GM20431 (cell line): ENCODE results near the gene E2F2.

ENCODE experiments used
- in situ Hi-C: fragments of 300-500 bp; cut with MseI, MboI; formaldehyde crosslinking; loops from one replicate; pipeline ENCODE4 v1.15.0; 2020; ENCODE audit warnings: low sequenced_read_pairs; ENCODE audit not compliant: unreplicated experiment

Gene E2F2

DNA sequence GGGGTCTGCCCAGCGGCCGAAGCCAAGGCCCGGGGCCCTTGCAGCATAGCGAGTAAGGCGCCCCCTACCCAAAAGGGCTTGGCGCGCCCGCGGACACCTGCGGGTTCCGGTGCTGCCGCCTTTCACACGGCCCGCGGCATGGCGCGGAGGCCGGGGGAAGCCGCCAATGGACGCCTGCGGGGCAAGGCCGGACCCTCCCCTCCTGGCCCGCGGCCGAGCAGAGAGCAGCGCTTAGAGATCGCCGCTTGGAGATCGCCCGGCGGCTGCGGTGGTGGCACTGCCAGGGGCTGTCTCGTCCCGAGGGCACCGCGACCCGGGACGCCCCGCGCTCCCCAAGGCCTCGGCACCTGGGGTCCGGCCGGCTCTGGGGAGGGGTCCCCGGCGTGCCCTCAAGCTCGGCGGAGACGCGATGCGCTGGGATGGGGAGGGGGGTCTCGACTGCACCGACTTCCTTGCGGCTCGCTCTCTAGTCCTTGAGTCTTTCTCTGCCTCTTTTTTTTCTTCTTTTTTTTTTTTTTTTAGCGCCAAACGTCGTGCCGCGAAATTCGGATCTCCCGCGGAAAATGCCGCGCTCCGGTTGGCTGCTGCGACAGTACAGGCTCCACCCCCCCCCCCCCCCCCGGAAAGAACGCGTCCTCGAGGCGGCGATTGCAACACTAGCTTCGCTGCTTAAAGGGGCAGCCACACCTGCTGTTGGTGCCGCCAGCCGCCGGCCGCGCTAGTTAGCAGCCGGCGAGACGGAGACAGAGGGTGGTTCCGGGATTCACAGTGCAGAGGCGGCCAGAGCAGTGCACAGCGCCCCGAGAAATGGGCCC lies at the start of gene E2F2:
TSS of gene E2F2 (minus strand) at position 487 of the 815 bp plus-strand sequence. CDS start at position 47, 440 bp downstream.
- in situ Hi-C loops, result no loop called here

- in situ Hi-C loops, result no loop called here
Observed at GRCh38 chr1:23578997-23579363, 47.9 kb upstream of the E2F2 start.

DNA sequence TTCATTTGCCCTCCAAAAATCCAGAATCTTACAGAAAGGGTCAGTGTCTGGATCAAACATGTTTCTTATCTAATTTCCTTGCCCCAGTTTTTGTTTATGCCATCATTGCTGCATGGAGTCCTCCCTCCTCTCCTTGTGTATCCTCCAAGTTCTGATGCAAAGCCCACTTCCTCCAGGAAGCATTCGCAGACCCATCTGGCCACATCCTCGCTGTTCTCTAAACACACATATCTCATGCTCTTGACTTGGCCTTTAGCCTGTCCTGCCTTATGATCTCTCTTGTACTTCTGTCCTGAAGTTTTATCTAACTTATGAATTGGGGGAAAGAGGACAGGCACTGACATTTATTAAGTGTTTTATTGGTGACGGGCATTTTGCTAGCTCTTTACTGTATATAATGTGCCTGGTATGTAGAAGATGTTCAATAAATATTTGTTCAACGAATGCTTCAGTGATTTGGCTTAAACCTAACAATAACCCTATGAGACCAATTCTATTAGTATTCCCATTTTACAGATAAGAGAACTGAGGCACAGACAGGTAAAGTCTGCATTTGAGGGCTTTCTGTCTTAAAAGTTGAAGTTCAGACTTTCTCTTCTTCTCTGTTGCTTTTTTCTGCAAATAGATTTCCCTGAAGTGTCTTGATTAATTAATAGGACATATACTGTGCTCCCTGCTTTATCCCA lies 47.4 kb upstream of the E2F2 start:
- in situ Hi-C loops, result no loop called here

DNA sequence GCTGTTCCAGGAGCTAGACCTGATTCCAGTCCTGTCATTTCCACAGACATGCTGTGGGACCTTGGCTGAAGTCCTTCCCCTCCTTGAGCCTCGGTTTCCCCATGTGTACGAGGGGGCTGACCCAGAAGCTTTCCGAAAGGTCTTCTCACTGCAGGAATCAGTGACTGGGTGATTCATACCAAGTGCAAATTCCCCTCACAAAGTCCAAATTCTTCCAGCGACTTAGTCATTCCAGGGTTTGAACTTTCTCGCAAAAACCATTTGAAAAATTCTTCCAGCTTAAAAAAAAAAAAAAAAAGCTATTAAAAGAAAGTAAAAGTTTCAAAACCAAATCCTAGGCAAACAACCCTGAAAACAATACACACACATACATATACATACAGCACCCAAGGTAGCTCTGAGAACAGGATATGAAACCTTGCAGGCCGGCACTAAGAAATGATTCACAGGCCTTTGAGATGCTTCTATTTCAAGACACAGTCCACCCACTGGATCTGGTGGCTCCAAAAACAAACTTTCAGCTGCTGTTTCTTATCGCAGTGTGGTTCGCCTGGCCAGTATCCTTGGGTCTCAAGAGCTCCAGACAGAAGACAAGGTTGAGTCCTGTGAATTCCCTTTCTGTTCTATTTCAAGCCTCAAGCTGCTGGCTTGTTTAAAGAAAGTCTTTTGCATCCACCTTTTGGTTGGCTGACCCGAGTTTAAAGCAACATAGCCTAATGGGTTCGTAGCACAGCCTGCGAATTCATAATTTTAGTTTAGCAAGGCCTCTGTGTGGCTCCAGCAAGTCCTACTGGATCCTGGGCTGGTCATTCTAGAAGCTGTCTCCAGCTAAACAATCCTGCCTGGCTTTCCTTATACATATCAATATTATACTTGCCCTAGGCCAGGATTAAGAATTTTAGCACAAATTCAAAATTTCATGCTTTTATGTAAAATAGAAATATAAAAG lies 46.3 kb upstream of the E2F2 start:
- in situ Hi-C loops, result no loop called here

- in situ Hi-C loops, result no loop called here
Observed at GRCh38 chr1:23576338-23577055, 45.5 kb upstream of the E2F2 start.

- in situ Hi-C loops, result no loop called here
Observed at GRCh38 chr1:23575226-23575810, 44.3 kb upstream of the E2F2 start.

DNA sequence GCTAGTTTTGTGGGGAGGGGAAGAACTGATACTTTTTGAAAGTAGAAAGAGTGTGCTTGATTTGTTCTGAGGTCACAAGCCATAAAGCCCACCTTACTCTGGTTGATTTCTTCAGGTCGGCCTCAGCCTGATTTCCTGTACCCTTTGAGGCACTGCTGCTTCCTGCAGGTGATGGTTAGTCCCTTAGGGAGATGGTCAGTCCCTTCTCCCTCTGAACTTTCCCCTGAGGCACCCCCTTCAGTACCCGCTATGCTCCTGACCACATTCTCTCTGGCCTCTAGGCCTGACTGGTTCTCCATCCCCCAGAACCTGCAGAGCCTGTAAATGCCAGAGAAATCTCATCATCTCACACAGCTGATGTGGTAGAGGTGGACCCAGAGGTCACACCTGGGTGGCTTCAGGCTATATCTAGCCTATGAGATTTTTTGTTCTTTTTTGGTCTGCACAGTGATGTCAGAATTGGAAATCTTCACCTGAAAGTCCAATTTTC lies 43.3 kb upstream of the E2F2 start:
- in situ Hi-C loops, result no loop called here

- in situ Hi-C loops, result no loop called here
Observed at GRCh38 chr1:23573574-23574182, 42.6 kb upstream of the E2F2 start.

DNA sequence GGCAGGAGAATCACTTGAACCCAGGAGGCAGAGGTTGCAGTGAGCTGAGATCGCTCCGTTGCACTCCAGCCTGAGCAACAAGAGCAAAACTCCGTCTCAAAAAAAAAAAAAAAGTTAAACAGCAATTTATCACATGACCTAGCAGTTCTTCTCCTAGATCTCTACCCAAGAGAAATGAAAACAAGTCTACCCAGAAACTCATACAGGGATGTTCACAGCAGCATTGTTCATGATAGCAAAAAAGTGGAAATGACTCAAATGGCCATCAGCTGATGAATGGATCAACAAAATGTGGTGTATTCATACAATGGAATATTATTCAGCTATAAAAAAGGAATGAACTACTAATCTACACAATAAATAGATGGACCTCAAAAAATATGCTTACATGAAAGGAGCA lies 40.4 kb upstream of the E2F2 start:
- in situ Hi-C loops, result no loop called here

- in situ Hi-C loops, result no loop called here
Observed at GRCh38 chr1:23570001-23570691, 39.1 kb upstream of the E2F2 start.

DNA sequence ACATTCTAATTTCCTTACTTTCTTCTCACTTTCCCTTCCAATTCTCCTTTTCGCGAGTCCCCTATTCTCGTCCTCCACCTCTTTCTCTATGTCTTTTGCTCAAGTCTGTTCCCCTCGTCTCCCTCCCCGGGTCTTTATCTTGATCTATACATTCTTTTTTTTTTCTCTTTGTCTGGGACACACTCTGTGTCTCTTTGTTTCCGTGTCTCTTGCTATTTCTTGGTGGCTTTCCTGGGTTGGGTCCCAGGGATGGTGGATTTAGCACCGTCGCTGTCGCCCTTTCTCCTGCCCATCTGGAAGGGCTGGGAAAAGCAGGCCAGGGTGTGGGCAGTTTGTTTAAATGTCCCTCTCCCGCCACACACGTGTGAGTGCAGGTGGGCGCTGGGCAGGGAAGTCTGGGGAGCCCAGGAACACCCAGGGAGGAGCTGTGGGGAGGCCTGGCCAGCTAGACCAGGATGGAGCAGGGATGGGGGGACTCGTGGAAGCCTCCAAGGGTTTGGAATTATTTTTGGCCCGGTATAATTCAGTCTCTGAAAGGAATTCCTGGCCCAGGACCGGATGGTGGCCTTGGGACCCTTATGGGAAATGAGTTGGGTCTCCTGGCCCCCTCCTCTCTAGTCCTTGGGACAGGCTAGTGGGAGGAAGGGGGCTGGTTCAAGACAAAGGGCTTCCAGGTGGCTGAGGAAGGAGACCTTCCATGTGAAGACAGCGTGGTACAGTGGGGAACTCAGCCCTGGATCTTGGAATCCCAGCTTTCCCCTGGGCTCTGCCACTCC lies 37.8 kb upstream of the E2F2 start:
- in situ Hi-C loops, result no loop called here

DNA sequence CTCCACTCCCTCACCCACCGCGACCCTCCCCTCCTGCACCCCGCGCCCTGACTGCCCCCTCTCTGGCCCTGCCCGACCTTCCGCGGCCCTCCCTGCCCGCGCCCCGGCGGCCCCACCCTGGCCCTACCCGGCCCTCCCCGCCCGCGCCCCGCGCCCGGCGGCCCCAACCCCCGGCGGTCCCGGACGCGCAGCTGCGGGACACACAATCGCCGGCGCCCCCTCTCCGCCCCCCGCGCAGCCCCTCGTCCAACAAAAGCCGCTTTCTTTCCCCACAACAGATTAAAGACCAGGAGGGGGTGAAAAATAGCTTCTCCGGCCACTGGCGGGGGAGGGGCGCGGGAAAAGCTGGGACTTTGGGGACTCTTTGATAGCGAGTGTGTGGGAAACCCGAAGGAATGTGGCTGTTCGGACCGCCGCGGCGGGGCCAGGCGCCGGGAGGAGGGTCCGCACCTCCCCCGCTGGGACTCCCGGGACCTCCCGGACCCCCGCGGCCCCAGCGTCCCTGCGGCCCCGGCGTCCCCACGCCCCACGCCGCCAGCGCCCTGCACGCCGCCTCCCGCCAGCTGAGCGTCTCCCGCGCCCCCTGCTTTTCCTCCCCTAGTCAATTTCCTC lies 37.1 kb upstream of the E2F2 start:
- in situ Hi-C loops, result no loop called here

GRCh38 chr1:23567629-23567995 lies 36.6 kb upstream of the E2F2 start:
- in situ Hi-C loops, result no loop called here

- in situ Hi-C loops, result no loop called here
Observed at GRCh38 chr1:23566304-23566703, 35.3 kb upstream of the E2F2 start.

GRCh38 chr1:23565776-23566175 lies 34.7 kb upstream of the E2F2 start:
- in situ Hi-C loops, result no loop called here

DNA sequence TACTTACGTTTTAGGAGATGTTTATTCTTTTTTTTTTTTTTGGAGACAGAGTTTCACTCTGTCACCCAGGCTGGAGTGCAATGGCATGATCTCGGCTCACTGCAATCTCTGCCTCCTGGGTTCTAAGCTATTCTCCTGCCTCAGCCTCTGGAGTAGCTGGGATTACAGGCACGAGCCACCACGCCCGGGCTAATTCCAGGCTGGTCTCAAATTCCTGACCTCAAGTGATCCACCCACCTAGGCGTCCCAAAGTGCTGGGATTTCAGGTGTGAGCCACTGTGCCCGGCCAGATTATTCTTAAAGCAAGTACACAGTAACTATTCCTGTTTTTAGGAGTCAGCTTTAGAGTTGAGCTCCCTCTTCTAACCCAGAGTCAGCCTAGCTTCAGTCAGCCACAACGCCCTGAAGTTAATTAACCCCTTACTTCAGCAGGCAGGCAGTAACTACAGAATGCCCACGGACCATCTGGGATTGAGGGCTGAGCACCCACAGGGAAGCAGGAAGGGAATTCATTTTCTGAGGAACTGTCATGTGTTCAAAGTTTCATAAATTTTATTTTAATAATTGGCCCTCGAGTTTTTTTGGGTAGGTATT lies 33.6 kb upstream of the E2F2 start:
- in situ Hi-C loops, result no loop called here

- in situ Hi-C loops, result no loop called here
Observed at GRCh38 chr1:23563755-23564374, 32.8 kb upstream of the E2F2 start.
